Thyroid gland (tissue), 4 donors: ENCODE data around the gene MPIG6B. TPM values are rescaled to one million over a fixed set of nuclear protein-coding genes. Genes with fewer than 3 reads are reported as not detected.
A peak's percentile ranks its signal among the peaks of the same experiment; 100 is the strongest.

ENCODE experiments used
- DNase-seq, 2 donors: peaks; one replicate each; pipeline ENCODE4 v3.0.0-alpha.2; 2019
- H3K27ac ChIP-seq, 3 donors: fragments of 200-600 bp; sonication (generic); 1 replicate in 2 of 3; 2 replicates in 1 of 3; pipeline ENCODE4 v1.5.1; 2016 to 2019; ENCODE audit warnings: mild to moderate bottlenecking in 1 of 3, moderate library complexity in 1 of 3
- H3K27me3 ChIP-seq: fragments of 200-600 bp; sonication (generic); one replicate; pipeline ENCODE4 v1.5.1; 2019
- H3K36me3 ChIP-seq, 2 donors: fragments of 200-600 bp; sonication (generic); one replicate each; pipeline ENCODE4 v1.5.1; 2016 to 2019
- H3K4me1 ChIP-seq, 2 donors: fragments of 200-600 bp; sonication (generic); one replicate each; pipeline ENCODE4 v1.5.1; 2017 to 2019
- H3K4me3 ChIP-seq, 3 donors: fragments of 200-600 bp; sonication (generic); replicated peaks in 1 of 3; 1 replicate in 2 of 3; 2 replicates in 1 of 3; pipeline ENCODE4 v1.5.1; 2016; ENCODE audit warnings: mild to moderate bottlenecking in 1 of 3
- H3K9me3 ChIP-seq: fragments of 200-600 bp; sonication (generic); one replicate; pipeline ENCODE4 v1.5.1; 2017
- CTCF ChIP-seq, 6 experiments: fragments of 200-600 bp in 3 of 6; fragments of 450-650 bp in 3 of 6; sonication (generic) in 3 of 6; IDR thresholded peaks; one replicate each; pipeline ENCODE4 v1.5.1; 2016 to 2019; ENCODE audit warnings: antibody characterized with exemption in 6 of 6, mild to moderate bottlenecking in 2 of 6, inconsistent platforms in 1 of 6, moderate library complexity in 1 of 6
- POLR2A ChIP-seq, 2 donors: fragments of 450-650 bp; IDR thresholded peaks; one replicate each; pipeline ENCODE4 v1.6.1; 2017; ENCODE audit warnings: antibody characterized with exemption in 2 of 2, mild to moderate bottlenecking in 2 of 2, moderate library complexity in 1 of 2
- WGBS, 2 donors: methylation state at CpG; one replicate each; pipeline ENCODE4 v1.1.5; 2017; 5-methylcytosine and 5-hydroxymethylcytosine counted together
- intact Hi-C: fragments of 100-400 bp; cut with DNase I; formaldehyde crosslinking; loops from one replicate; pipeline ENCODE4 v1.15.1; 2023
- total RNA-seq, 4 donors: library from RNA; depleted of rRNA; stranded (reverse); fragments of >200 nt; gene quantifications; one replicate each; pipeline ENCODE4 v1.2.3, GENCODE V29; 2016

Gene MPIG6B
- total RNA-seq, 4 donors from 2014 or later, result 0.54 to 1.8 TPM; not detected in 2

DNA sequence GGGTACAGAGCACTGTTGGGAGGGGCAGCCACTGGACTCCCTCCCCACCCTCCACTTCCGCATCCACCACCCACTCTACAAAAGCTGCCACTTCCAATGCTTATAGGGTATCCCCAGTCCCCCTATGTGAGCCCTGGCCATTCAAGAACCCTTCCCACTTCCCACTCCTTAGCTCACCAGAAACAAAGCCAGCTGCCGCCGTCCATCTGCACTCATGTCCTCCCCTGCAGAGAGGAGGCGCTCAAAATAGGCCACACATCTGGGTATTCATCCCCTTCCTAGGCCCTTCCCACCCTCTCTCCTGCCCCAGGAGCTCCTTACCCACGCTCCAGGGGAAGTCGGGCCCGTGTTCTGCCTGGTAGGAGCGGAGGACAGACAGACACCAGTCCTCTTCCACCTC lies 35.9 kb upstream of the MPIG6B start:
- H3K4me1 ChIP-seq, result peaks cover 3 to 7% of the 10 kb centered on the region in 2 donors
- intact Hi-C loops, result loop anchor here (5.0 kb wide), 1 partner anchor 45 kb away; no protein-coding TSS in a partner anchor
- 85 to 86% methylated on average over 8 of the region's 8 CpGs for WGBS, 2 donors
- no peak overlapping the region for H3K27ac ChIP-seq
- TF ChIP-seq CTCF (IDR thresholded peaks at IDR 0.05), result no peak
- no peak for TF ChIP-seq POLR2A (IDR thresholded peaks at IDR 0.05)
- no peak for DNase-seq
- peaks cover 45 to 55% of the 10 kb centered on the region in 2 donors for H3K36me3 ChIP-seq
- no peaks in the 10 kb centered on the region for H3K27me3 ChIP-seq
- no peaks in the 10 kb centered on the region for H3K9me3 ChIP-seq
- H3K4me3 ChIP-seq, result no peak overlapping the region

DNA sequence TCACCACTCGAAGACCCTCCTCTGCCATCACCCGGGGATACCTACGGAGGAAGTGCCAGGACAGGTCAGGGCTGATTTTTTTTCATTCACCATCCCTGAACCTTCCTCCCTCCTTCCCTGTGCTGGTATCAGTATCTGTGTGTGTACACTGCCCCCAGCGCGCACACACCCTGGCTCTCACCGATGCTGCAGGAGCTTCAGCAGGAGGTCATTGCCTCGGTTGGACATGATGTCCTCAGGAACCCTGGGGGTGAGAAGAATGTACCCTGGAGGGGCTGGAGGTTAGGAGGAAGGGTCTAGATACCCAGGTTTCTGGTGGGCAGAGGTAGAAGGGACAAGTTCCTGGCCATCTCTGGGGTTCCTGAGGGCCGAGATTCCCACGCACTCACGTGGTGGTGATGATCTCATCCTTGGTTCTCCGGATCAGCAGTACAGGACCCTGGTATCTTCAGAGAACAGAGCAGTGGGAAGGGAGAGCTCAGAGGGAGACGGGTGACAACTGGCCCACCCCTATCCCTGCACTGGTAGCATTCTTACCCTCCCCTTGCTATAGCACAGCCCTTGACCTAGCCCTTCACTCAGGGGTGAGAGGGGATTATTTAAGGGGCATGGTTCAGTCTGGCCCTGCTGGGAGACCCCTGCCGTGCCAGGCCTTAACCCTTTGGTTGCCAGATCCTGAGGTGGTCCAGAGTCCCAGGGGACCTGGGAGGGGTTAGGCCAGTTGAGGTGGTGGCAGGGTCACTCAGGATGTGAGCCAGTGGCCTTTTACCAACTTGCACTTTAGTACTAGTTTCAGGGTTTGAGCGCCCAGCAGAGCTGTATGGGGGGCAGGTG lies 35.1 kb upstream of the MPIG6B start:
- 84 to 93% methylated on average over 9 to 12 of the region's 14 CpGs for WGBS, 2 donors
- intact Hi-C loops, result loop anchor here (5.0 kb wide), 1 partner anchor 44 kb away; no protein-coding TSS in a partner anchor
- no peaks in the 10 kb centered on the region for H3K27me3 ChIP-seq
- no peaks in the 10 kb centered on the region for H3K9me3 ChIP-seq
- DNase-seq, result no peak
- H3K36me3 ChIP-seq, result peaks cover 52 to 63% of the 10 kb centered on the region in 2 donors
- TF ChIP-seq CTCF (IDR thresholded peaks at IDR 0.05) (no peak), POLR2A (IDR thresholded peaks at IDR 0.05) (no peak)
- peaks cover 0 to 3% of the 10 kb centered on the region in 2 donors for H3K4me1 ChIP-seq
- H3K27ac ChIP-seq, result no peak overlapping the region
- no peak overlapping the region for H3K4me3 ChIP-seq

GRCh38 chr6:31689249-31690110 lies 33.7 kb upstream of the MPIG6B start:
- intact Hi-C loops, result loop anchor here (5.0 kb wide), 1 partner anchor 43 kb away; no protein-coding TSS in a partner anchor
- H3K27me3 ChIP-seq, result no peaks in the 10 kb centered on the region
- DNase-seq, result no peak
- no peak overlapping the region for H3K4me3 ChIP-seq
- TF ChIP-seq POLR2A (IDR thresholded peaks at IDR 0.05) (no peak), CTCF (IDR thresholded peaks at IDR 0.05) (peak in 1 of 6 experiments; percentile 17)
- 81 to 83% methylated on average over 11 of the region's 11 CpGs for WGBS, 2 donors
- no peaks in the 10 kb centered on the region for H3K9me3 ChIP-seq
- H3K36me3 ChIP-seq, result peaks cover 62 to 63% of the 10 kb centered on the region in 2 donors
- no peaks in the 10 kb centered on the region for H3K4me1 ChIP-seq
- no peak overlapping the region for H3K27ac ChIP-seq

DNA sequence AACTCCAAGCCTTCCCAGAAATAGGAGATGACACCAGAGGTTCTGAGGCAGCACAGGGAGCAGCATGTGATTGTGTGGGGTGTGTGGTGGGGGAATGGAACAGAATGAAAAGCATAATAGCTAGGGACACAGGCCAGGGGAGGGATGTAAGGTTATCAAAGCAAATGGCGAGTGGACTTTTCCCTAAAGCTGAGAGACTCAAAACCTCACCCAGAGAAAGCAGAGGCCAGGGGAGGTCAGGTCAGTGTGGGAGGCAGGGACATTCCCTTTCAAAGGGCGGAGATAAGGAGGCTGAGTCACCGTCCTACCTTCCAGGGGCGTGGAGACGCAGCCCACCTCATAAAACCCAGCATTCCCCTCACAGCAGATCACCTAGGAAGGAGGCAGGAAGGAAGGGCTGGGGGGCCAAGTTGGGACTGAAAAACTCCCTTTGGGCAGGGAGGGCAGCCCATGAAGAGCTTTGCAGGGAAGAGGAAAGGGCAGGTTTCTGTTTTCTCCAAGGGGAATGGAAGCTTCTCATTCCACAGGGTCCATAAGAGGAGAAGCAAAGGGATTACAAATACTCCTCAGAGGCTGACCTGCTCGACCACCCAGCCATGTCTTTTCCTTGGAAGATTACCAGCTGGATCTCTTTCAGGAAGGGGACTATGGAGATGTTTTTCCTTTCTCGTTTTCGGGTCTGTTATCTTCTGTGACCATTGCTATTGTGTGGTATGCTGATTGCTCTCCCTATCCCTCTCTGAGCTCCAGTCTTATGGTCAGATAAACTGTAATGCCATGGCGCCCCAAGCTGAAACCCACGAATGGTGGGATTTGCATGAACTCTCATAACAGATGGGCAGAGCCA lies 32.7 kb upstream of the MPIG6B start:
- Histone ChIP-seq H3K27ac (no peak overlapping the region), H3K36me3 (peaks cover 68 to 71% of the 10 kb centered on the region in 2 donors)
- intact Hi-C loops, result no loop called here

More for the DNA sequence above, 32.7 kb upstream of the MPIG6B start:
- Histone ChIP-seq H3K4me1 (no peaks in the 10 kb centered on the region), H3K4me3 (no peak overlapping the region), H3K27me3 (no peaks in the 10 kb centered on the region), H3K9me3 (no peaks in the 10 kb centered on the region)
- DNase-seq, result no peak
- 73% methylated on average over 10 of the region's 10 CpGs for WGBS, 2 donors
- no peak for TF ChIP-seq POLR2A (IDR thresholded peaks at IDR 0.05)
- no peak for TF ChIP-seq CTCF (IDR thresholded peaks at IDR 0.05)
